ENCODE measurements around the gene PAX5.

Gene PAX5

DNA sequence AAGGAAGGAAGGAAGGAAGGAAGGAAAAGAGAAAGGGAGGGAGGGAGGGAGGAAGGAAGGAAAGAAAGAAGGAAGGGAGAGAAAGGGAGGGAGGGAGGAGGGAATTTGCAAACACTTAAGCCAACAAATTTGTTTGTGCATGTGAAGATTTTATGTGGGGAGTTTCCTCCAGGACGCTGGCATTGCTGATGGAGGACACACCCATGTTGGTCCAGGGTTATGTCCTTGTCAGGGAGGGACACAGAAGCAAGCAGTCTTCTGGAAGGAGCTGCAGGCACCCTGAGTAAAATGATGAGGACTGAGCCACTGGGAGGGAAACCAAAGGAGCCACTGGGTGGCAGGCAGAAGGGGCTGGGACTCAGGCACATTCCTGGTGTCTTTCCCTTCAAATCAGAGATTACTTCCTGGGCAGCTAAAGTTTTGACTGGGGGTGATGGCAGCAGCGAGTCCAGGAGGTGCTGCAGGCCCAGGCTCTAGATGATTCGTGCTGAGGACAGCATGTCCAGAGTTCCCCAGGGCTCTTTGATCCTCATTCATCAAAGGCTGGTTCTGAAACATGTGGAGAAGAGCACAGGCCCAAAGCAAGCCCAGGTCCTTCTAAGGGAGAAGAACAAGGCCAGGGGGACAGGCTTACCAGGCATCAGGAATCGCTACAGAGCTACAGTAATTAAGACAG lies 109.2 kb downstream of the PAX5 start:
- no peak for DNase-seq

DNA sequence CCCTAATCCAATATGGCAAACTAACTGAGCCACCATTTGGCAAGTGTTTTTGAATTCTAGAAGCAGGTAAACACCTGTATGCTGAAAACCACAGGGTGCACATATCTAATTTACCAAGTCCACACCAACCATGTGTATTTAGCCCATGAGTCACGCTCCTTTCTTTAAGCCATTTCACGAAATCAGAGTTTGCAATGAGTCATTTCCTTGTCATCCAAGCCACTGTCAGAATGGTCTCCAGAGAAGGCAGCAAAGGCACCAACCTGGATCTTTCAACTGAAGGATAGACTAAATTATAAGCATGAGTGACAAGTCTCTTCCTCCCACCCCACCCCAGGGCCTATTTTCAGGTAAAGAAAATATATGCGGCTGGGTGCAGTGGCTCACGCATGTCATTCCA lies 110.0 kb downstream of the PAX5 start:
- DNase-seq = peak; percentile 60

DNA sequence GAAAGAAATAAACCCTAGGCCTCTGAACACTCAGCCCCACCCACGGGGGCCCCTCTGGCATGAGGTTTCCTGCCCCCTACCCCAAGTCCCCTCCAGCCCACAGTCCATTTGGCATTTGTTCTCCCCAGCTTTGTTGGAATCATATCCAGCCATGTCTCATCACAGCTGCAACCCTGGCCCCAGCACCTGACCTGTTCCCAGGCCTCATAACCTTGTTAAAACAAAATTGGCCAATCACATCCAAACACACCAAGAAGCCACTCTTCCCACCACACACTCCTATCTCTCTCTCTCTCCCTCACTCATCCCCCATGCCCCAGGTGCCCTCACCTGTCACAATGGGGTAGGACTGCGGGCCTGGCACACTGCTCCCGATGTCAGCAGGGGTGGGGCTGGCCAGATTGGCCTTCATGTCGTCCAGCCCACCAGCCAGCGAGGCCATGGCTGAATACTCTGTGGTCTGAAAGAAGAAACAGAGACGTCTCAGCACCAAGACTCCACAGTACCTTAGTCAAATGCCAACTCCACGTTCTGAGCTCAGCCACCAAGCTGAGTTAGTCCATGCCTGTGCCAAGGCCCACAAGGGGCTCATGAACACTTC lies 110.9 kb downstream of the PAX5 start:
- no peak for DNase-seq

GRCh38 chr9:36922548-36922947 lies 111.5 kb downstream of the PAX5 start:
- no peak for DNase-seq

DNA sequence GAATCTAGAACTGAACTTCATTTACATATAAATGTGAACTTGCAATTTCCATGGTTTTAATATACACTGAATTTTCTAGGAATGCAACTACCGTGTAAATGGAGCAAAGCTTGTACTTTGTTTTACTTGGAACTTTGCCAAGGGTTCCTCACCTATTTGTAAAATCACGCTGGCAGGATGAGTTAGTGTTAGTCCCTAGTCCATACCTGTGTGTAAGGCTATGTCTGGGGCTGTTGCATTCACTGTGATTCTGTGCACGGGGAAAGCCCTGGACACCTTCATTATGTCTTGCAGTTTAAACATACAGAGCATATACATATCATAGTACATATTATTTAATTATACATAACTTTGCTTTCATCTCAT lies 119.9 kb downstream of the PAX5 start:
- no peak for DNase-seq

GRCh38 chr9:36913393-36914211 lies 120.5 kb downstream of the PAX5 start:
- no peak for DNase-seq

DNA sequence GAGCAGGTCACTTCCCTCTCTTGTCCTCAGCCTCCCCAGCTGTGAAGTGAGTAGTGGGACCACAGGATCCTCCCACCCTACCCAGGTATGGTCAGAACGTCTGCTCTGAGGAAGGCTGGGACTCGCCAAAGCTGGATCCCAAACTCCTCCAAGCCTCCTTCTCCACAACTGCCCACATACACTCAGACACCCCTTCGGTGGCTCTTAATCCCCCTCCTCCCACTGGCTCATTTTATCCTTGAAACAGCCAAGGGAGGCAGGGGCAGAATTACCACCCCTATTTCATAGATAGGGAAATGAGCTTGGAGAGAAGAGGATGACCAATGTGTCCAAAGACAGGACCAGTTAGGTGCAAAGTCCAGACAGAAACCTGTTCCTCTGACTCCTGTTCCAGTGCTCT lies 121.4 kb downstream of the PAX5 start:
- no peak for DNase-seq

DNA sequence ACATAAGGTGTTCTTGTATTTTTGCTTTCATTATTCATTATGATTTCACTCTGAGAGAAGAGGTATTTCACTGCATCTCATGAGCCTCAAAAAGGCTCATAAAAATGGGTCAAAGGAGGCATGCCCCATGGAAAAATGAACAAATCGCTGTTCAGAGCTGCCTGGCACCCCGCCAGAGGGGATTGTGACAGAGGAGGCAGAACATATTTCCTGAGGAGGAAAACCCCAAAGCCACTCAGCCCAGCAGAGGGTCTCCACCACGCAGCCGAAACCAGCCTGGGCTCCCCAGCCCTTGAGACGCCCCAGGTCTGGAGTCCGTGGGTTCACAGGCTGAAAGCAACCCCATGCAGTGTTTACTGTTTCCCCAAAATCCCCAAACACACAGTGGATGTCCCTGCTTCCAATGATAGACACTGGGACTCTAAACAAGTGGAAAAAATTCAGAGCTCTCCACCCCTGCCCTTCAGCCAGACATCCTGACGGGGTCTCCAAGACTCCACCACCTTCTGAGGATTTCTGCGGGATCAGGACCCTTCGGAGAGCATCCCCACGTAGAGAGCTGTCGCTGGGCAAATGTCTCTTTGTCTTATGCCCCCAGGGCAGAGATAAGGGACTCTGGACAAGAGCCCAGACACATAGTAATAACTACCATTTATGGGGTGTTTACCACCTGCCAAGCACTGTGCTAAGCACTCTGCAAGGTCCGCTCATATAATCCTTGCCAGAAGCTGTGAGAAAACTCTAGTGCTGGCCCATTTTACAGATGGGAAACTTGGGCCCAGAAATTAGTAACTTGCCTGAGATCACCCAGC lies 122.3 kb downstream of the PAX5 start:
- DNase-seq = no peak

DNA sequence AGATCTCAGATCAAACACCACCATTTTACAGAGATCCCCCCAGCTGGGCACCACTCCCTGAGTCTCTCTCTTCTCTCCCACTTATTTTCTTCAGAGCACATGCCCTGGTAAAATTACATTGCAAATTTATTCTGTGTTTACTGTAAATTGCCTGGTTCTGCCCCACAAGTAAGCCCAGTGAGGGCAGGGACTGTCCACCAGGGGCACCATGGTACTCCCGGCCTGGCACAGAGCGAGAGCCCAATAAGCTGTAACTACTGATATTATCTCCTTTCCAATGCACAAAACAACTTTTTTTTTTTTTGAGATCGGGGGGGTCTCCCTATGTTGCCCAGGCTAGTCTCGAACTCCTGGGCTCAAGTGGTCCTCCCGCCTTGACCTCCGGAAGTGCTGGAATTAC lies 123.0 kb downstream of the PAX5 start:
- DNase-seq = no peak

- DNase-seq = no peak
Observed at GRCh38 chr9:36906492-36906891, 127.6 kb downstream of the PAX5 start.

GRCh38 chr9:36905101-36906066 lies 128.7 kb downstream of the PAX5 start:
- DNase-seq = no peak

DNA sequence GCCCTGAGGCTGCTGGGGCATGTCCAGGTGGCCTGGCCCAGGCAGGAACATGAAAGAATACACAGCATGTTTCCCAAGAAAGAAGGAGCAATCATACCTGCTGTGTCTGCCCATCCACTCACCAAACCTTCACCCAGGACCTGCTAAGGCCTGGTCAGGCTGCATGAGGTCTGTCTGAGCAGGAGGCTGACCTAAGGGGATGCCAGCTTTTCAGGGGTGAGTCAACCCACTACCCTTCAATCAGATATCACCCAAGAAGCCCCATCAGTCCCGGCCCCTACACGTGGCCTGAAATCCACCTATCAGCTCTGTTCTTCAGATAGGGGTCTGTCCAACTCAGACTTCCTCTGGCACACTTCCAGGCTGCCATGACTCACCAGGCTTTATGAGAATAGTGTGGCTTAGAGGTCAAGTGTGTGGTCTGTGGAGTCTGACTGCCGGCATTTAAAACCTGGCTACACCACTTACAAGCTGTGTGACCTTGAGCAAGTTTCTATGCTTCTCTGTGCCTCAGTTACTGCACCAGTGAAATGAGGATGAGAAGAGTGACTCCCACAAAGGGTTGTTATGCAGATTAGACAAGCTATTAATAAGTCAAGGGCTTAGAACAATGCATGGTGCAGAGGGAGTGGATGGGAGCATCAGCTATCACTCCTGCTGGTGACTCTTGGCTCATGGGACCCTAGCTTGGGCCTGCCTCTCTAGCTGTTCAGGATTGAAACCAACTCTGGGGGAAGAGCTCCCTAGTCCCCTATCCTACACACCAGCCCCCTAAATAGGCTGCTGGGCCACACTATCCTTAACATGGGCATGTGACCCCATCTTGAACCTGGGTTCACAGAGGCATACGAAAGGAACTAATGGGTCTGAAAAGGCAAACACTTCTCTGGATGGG lies 130.3 kb downstream of the PAX5 start:
- no peak for DNase-seq

DNA sequence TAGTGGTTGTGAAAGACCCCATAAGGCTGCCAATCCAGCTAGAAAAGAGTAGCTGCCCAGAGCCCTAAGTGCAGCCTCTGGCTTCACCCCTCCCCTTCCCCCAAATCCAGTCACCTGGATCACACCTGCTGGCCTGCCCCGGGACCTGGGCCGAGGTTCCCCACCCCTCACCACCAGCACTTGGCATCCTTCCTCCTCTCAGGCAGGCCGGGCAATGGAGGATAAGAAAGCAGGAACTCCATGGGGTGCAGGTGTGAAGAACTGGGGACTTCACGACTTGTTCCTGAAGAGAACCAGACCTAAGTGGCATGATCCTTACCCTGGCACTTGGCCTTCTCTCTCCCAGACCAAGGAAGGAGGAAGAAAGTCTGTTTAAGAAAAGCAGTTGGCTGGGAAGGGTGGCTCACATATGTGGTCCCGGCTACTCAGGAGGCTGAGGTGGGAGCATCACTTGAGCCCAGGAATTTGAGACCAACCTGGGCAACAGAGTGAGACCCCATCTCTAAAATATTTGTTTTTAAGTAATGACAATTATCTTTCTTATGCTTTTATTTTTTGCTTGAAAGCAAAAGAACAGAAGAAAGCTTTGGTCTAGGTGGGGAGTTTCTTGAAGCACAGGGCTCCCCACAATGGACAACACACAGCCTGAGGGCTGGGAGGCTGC lies 131.1 kb downstream of the PAX5 start:
- DNase-seq = no peak

- DNase-seq = no peak
Observed at GRCh38 chr9:36902080-36902716, 131.9 kb downstream of the PAX5 start.

DNA sequence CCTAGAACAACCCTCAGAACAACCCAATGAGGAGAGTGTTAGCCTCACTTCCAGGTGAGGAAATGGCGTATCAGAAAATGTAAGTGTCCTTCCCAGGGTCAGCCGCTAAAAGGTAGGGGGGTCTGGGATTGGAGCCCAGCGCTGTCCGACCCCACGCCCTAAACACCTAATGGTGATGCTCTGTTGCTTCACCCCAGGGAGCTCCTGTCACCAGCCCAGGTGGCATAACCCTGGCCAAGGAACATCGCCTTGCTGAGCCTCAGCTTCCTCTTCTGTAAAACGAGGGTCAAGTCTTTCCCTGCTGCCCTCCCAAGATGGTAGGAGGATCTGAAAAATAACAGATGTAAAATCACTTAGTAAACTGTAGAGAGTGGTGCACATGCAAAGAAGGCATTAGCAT lies 132.5 kb downstream of the PAX5 start:
- no peak for DNase-seq

GRCh38 chr9:36900856-36901220 lies 133.2 kb downstream of the PAX5 start:
- no peak for DNase-seq

- DNase-seq = no peak
Observed at GRCh38 chr9:36900136-36900855, 133.8 kb downstream of the PAX5 start.

- DNase-seq = no peak
Observed at GRCh38 chr9:36899406-36899805, 134.7 kb downstream of the PAX5 start.

- no peak for DNase-seq
Observed at GRCh38 chr9:36898431-36899020, 135.5 kb downstream of the PAX5 start.

Measured in amniotic stem cell (primary cell).